Ovary (tissue), 3 donors: ENCODE data around the gene PPP1R18.

Experiments
- EP300 ChIP-seq: sonication (generic); formaldehyde crosslinking; IDR thresholded peaks from one replicate; pipeline ENCODE4 v1.6.1; 2017; ENCODE audit warnings: antibody characterized with exemption
- TF ChIP-seq, protein P1 (sequence below), 3 donors: fragments of 450-650 bp in 2 of 3; fragments of 200-600 bp in 1 of 3; IDR thresholded peaks; one replicate each; pipeline versions ENCODE4 v1.5.1 to v1.8.0; 2016 to 2022; ENCODE audit warnings: antibody characterized with exemption in 3 of 3, mild to moderate bottlenecking in 1 of 3
- donor health status: DM: no; HTN: no; CAD: no.

DNA sequence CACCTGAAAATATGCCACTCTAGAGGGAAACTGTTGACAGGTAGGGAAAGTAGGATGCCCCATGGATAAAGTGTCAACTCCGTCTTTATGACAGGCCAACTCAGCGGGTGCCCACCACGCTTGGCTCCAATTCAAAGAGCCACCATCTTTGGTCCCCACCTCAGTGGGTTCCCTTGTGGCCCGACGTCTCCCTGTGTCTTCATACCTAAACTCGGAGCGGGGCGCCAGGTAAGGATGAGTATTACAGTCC lies 30.4 kb upstream of the PPP1R18 start:
- no peak for TF ChIP-seq EP300
- TF ChIP-seq, protein P1, sequence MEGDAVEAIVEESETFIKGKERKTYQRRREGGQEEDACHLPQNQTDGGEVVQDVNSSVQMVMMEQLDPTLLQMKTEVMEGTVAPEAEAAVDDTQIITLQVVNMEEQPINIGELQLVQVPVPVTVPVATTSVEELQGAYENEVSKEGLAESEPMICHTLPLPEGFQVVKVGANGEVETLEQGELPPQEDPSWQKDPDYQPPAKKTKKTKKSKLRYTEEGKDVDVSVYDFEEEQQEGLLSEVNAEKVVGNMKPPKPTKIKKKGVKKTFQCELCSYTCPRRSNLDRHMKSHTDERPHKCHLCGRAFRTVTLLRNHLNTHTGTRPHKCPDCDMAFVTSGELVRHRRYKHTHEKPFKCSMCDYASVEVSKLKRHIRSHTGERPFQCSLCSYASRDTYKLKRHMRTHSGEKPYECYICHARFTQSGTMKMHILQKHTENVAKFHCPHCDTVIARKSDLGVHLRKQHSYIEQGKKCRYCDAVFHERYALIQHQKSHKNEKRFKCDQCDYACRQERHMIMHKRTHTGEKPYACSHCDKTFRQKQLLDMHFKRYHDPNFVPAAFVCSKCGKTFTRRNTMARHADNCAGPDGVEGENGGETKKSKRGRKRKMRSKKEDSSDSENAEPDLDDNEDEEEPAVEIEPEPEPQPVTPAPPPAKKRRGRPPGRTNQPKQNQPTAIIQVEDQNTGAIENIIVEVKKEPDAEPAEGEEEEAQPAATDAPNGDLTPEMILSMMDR (IDR thresholded peaks at IDR 0.05) = no peak
